ENCODE measurements around the gene PTGR2.
"Not testable (repeated sequence)": the region's sequence is repeated elsewhere in the genome, so short reads cannot be mapped to it uniquely, and the experiment has no call there.

The PTGR2 gene

DNA sequence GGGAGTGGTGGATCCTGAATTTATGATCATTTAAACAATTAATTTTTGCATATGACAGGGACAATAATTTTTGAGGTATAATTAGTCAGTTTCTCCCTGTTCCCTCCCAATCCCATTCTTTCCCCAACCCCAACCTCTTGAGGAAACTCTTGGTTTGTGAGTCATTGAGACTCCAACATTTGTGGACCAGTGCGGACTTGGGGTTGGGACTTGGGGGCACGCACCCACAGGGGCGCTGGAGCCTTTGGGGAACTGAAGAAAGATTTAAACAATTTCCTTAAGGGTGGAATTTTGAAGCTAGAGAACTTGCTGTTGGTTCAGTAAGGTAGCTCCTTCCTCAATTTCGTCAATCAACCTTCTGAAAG, 17.4 kb upstream of the PTGR2 start:
- TF ChIP-seq CSDC2 (CRISPR knock-in tag; IDR thresholded peaks at IDR 0.05) = no peak
- no peak for TF ChIP-seq GLIS3 (CRISPR knock-in tag; IDR thresholded peaks at IDR 0.05)
- TF ChIP-seq ESRRG (CRISPR knock-in tag; IDR thresholded peaks at IDR 0.05) = no peak
- TF ChIP-seq ARNTL (CRISPR knock-in tag; IDR thresholded peaks at IDR 0.05; ENCODE audit: borderline replicate concordance, low read depth) = no peak
- no peak for TF ChIP-seq ZNF70 (CRISPR knock-in tag; IDR thresholded peaks at IDR 0.05)
- no peak for TF ChIP-seq RARB (CRISPR knock-in tag; IDR thresholded peaks at IDR 0.05)
- TF ChIP-seq, protein P1, sequence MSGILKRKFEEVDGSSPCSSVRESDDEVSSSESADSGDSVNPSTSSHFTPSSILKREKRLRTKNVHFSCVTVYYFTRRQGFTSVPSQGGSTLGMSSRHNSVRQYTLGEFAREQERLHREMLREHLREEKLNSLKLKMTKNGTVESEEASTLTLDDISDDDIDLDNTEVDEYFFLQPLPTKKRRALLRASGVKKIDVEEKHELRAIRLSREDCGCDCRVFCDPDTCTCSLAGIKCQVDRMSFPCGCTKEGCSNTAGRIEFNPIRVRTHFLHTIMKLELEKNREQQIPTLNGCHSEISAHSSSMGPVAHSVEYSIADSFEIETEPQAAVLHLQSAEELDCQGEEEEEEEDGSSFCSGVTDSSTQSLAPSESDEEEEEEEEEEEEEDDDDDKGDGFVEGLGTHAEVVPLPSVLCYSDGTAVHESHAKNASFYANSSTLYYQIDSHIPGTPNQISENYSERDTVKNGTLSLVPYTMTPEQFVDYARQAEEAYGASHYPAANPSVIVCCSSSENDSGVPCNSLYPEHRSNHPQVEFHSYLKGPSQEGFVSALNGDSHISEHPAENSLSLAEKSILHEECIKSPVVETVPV (CRISPR knock-in tag; IDR thresholded peaks at IDR 0.05) = no peak
- TF ChIP-seq POU6F1 (CRISPR knock-in tag; IDR thresholded peaks at IDR 0.05; ENCODE audit: borderline replicate concordance, low read depth) = no peak
- no peak for TF ChIP-seq ZNF565 (CRISPR knock-in tag; conservative IDR thresholded peaks at IDR 0.05; ENCODE audit: low read depth)
- no peak for TF ChIP-seq ZNF8 (CRISPR knock-in tag; IDR thresholded peaks at IDR 0.05)
- no peak for TF ChIP-seq OSR1 (CRISPR knock-in tag; IDR thresholded peaks at IDR 0.05)
- no peak for TF ChIP-seq PATZ1 (CRISPR knock-in tag; IDR thresholded peaks at IDR 0.05; ENCODE audit: borderline replicate concordance)
- no peak for TF ChIP-seq ZFP30 (CRISPR knock-in tag; IDR thresholded peaks at IDR 0.05)
- ATAC-seq = no peak

GRCh38 chr14:73838293-73839034, 13.2 kb upstream of the PTGR2 start:
- ATAC-seq = not testable (repeated sequence)

- TF ChIP-seq ZFP3 (CRISPR knock-in tag; IDR thresholded peaks at IDR 0.05) (no peak), ZNF8 (CRISPR knock-in tag; IDR thresholded peaks at IDR 0.05) (no peak), CSDC2 (CRISPR knock-in tag; IDR thresholded peaks at IDR 0.05) (no peak), TOX (CRISPR knock-in tag; IDR thresholded peaks at IDR 0.05; ENCODE audit: borderline replicate concordance) (no peak), POU6F1 (CRISPR knock-in tag; IDR thresholded peaks at IDR 0.05; ENCODE audit: borderline replicate concordance, low read depth) (no peak), GLIS3 (CRISPR knock-in tag; IDR thresholded peaks at IDR 0.05) (no peak), ISL1 (CRISPR knock-in tag; IDR thresholded peaks at IDR 0.05) (no peak), OSR1 (CRISPR knock-in tag; IDR thresholded peaks at IDR 0.05) (no peak), SNAI2 (CRISPR knock-in tag; IDR thresholded peaks at IDR 0.05) (no peak), ZC3H10 (CRISPR knock-in tag; IDR thresholded peaks at IDR 0.05) (no peak), RARB (CRISPR knock-in tag; IDR thresholded peaks at IDR 0.05) (no peak), ZNF70 (CRISPR knock-in tag; IDR thresholded peaks at IDR 0.05) (no peak), BACH2 (CRISPR knock-in tag; IDR thresholded peaks at IDR 0.05; ENCODE audit: borderline replicate concordance) (no peak), ESRRG (CRISPR knock-in tag; IDR thresholded peaks at IDR 0.05) (no peak), PPARA (CRISPR knock-in tag; IDR thresholded peaks at IDR 0.05; ENCODE audit: borderline replicate concordance) (no peak), ZFP30 (CRISPR knock-in tag; IDR thresholded peaks at IDR 0.05) (no peak), PATZ1 (CRISPR knock-in tag; IDR thresholded peaks at IDR 0.05; ENCODE audit: borderline replicate concordance) (no peak), CREB5 (CRISPR knock-in tag; IDR thresholded peaks at IDR 0.05; ENCODE audit: low read depth) (no peak)
- TF ChIP-seq, protein P2, sequence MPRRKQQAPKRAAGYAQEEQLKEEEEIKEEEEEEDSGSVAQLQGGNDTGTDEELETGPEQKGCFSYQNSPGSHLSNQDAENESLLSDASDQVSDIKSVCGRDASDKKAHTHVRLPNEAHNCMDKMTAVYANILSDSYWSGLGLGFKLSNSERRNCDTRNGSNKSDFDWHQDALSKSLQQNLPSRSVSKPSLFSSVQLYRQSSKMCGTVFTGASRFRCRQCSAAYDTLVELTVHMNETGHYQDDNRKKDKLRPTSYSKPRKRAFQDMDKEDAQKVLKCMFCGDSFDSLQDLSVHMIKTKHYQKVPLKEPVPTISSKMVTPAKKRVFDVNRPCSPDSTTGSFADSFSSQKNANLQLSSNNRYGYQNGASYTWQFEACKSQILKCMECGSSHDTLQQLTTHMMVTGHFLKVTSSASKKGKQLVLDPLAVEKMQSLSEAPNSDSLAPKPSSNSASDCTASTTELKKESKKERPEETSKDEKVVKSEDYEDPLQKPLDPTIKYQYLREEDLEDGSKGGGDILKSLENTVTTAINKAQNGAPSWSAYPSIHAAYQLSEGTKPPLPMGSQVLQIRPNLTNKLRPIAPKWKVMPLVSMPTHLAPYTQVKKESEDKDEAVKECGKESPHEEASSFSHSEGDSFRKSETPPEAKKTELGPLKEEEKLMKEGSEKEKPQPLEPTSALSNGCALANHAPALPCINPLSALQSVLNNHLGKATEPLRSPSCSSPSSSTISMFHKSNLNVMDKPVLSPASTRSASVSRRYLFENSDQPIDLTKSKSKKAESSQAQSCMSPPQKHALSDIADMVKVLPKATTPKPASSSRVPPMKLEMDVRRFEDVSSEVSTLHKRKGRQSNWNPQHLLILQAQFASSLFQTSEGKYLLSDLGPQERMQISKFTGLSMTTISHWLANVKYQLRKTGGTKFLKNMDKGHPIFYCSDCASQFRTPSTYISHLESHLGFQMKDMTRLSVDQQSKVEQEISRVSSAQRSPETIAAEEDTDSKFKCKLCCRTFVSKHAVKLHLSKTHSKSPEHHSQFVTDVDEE (CRISPR knock-in tag; IDR thresholded peaks at IDR 0.05) = no peak
- ATAC-seq = no peak
Observed at GRCh38 chr14:73842201-73842600, 9.4 kb upstream of the PTGR2 start.

All from SK-N-SH treated with all-trans-retinoic acid at 6 μM for 48 hours (cell line).